H9 (cell line): ENCODE measurements around the gene TRIM10. TPM values are rescaled to one million over a fixed set of nuclear protein-coding genes. Genes with fewer than 3 reads are reported as not detected.
A peak's percentile ranks its signal among the peaks of the same experiment; 100 is the strongest.

Experiments
- DNase-seq: peaks from one replicate; pipeline ENCODE4 v3.0.0-alpha.2; 2017
- H2AFZ ChIP-seq: one replicate; pipeline ENCODE4 v1.6.1; 2013; ENCODE audit warnings: mild to moderate bottlenecking, low read length, control low read depth, moderate library complexity
- H2AK5ac ChIP-seq: 2 replicates; pipeline ENCODE4 v1.6.1; 2013; ENCODE audit warnings: low read length, control low read depth, mixed read lengths; ENCODE audit not compliant: insufficient read length
- H2BK120ac ChIP-seq: one replicate; pipeline ENCODE4 v1.6.1; 2013; ENCODE audit warnings: low read depth, mild to moderate bottlenecking, low read length, control low read depth, inconsistent platforms; ENCODE audit not compliant: poor library complexity, severe bottlenecking
- H2BK12ac ChIP-seq: 2 replicates; pipeline ENCODE4 v1.6.1; 2013; ENCODE audit warnings: low read length, control low read depth, mixed read lengths, low read depth; ENCODE audit not compliant: insufficient read length
- H2BK15ac ChIP-seq: 2 replicates; pipeline ENCODE4 v1.6.1; 2013; ENCODE audit warnings: low read depth, low read length, control low read depth
- H2BK20ac ChIP-seq: one replicate; pipeline ENCODE4 v1.6.1; 2013; ENCODE audit warnings: low read depth, mild to moderate bottlenecking, low read length, control low read depth, inconsistent platforms; ENCODE audit not compliant: poor library complexity, severe bottlenecking
- H2BK5ac ChIP-seq: 2 replicates; pipeline ENCODE4 v1.6.1; 2013; ENCODE audit warnings: low read length, control low read depth, mixed read lengths; ENCODE audit not compliant: insufficient read length
- H3K14ac ChIP-seq: 2 replicates; pipeline ENCODE4 v1.6.1; 2013; ENCODE audit warnings: low read length, control low read depth; ENCODE audit not compliant: insufficient read depth
- H3K18ac ChIP-seq: 2 replicates; pipeline ENCODE4 v1.6.1; 2013; ENCODE audit warnings: low read depth, mild to moderate bottlenecking, mixed read lengths, low read length, control low read depth; ENCODE audit not compliant: insufficient read length
- H3K23ac ChIP-seq: 2 replicates; pipeline ENCODE4 v1.6.1; 2013; ENCODE audit warnings: low read length, control low read depth, mixed read lengths, low read depth; ENCODE audit not compliant: insufficient read length
- H3K23me2 ChIP-seq: 2 replicates; pipeline ENCODE4 v1.6.1; 2013; ENCODE audit warnings: low read depth, mild to moderate bottlenecking, mixed read lengths, low read length, control low read depth; ENCODE audit not compliant: insufficient read length, poor library complexity, severe bottlenecking
- H3K27ac ChIP-seq: 2 replicates; pipeline ENCODE4 v1.5.1; 2013; ENCODE audit warnings: low read length, control low read depth, mixed read lengths, low read depth; ENCODE audit not compliant: insufficient read length
- H3K27me3 ChIP-seq: 2 replicates; pipeline ENCODE4 v1.6.1; 2013; ENCODE audit warnings: low read length, control low read depth, inconsistent platforms; ENCODE audit not compliant: insufficient read depth
- H3K4ac ChIP-seq: 2 replicates; pipeline ENCODE4 v1.6.1; 2013; ENCODE audit warnings: low read depth, mild to moderate bottlenecking, control low read depth, inconsistent platforms, low read length, moderate library complexity
- H3K4me1 ChIP-seq: 2 replicates; pipeline ENCODE4 v1.6.1; 2013; ENCODE audit warnings: low read length, control low read depth, inconsistent platforms; ENCODE audit not compliant: insufficient read depth
- H3K4me2 ChIP-seq: 2 replicates; pipeline ENCODE4 v1.6.1; 2013; ENCODE audit warnings: low read length, control low read depth, mixed read lengths; ENCODE audit not compliant: insufficient read length, insufficient read depth
- H3K56ac ChIP-seq: 2 replicates; pipeline ENCODE4 v1.6.1; 2013; ENCODE audit warnings: low read depth, mild to moderate bottlenecking, mixed read lengths, low read length, control low read depth; ENCODE audit not compliant: insufficient read length
- H3K79me1 ChIP-seq: 2 replicates; pipeline ENCODE4 v1.6.1; 2013; ENCODE audit warnings: low read depth, mild to moderate bottlenecking, moderate library complexity, low read length, control low read depth, inconsistent platforms; ENCODE audit not compliant: insufficient read depth, poor library complexity, severe bottlenecking
- H3K79me2 ChIP-seq: 2 replicates; pipeline ENCODE4 v1.6.1; 2013; ENCODE audit warnings: low read length, control low read depth, inconsistent platforms; ENCODE audit not compliant: insufficient read depth
- H3K9ac ChIP-seq: 2 replicates; pipeline ENCODE4 v1.6.1; 2013; ENCODE audit warnings: low read length, control low read depth, mixed read lengths; ENCODE audit not compliant: insufficient read length; ENCODE audit errors: extremely low read depth
- H3K9me3 ChIP-seq: one replicate; pipeline ENCODE4 v1.6.1; 2013; ENCODE audit warnings: low read depth, low read length, inconsistent platforms; ENCODE audit not compliant: control insufficient read depth
- H3T11ph ChIP-seq: one replicate; pipeline ENCODE4 v1.6.1; 2013; ENCODE audit warnings: mild to moderate bottlenecking, low read length, control low read depth, inconsistent platforms
- H4K20me1 ChIP-seq: one replicate; pipeline ENCODE4 v1.6.1; 2013; ENCODE audit not compliant: control insufficient read depth, insufficient read length, insufficient read depth
- H4K5ac ChIP-seq: 2 replicates; pipeline ENCODE4 v1.6.1; 2013; ENCODE audit warnings: low read depth, mild to moderate bottlenecking, mixed read lengths, low read length, control low read depth; ENCODE audit not compliant: insufficient read length
- H4K8ac ChIP-seq: replicated peaks from 2 replicates; pipeline ENCODE4 v1.6.1; 2013; ENCODE audit warnings: low read length, control low read depth, mixed read lengths, low read depth; ENCODE audit not compliant: insufficient read length
- H4K91ac ChIP-seq: 2 replicates; pipeline ENCODE4 v1.6.1; 2013; ENCODE audit warnings: low read depth, mild to moderate bottlenecking, moderate library complexity, mixed read lengths, low read length, control low read depth; ENCODE audit not compliant: insufficient read length
- H3K27ac Mint-ChIP-seq, 3 experiments: 2 replicates in 2 of 3; 3 replicates in 1 of 3; pipeline ENCODE4 v1.8.0; 2020 to 2021; ENCODE audit warnings: mixed read lengths in 3 of 3, mild to moderate bottlenecking in 1 of 3, moderate library complexity in 1 of 3
- H3K27me3 Mint-ChIP-seq: 2 replicates; pipeline ENCODE4 v1.8.0; 2021; ENCODE audit warnings: low read depth, mild to moderate bottlenecking, moderate library complexity, mixed read lengths
- H3K36me3 Mint-ChIP-seq, 3 experiments: 2 replicates in 2 of 3; 3 replicates in 1 of 3; pipeline ENCODE4 v1.8.0; 2020 to 2021; ENCODE audit warnings: low read depth in 3 of 3, mixed read lengths in 3 of 3; ENCODE audit not compliant: insufficient read depth in 1 of 3
- H3K4me1 Mint-ChIP-seq, 2 experiments: 2 replicates each; pipeline ENCODE4 v1.8.0; 2020; ENCODE audit warnings: mixed read lengths in 2 of 2
- H3K4me3 Mint-ChIP-seq, 2 experiments: 2 replicates in 1 of 2; 3 replicates in 1 of 2; pipeline ENCODE4 v1.8.0; 2020 to 2021; ENCODE audit warnings: mild to moderate bottlenecking in 2 of 2, mixed read lengths in 2 of 2, moderate library complexity in 1 of 2
- H3K9me3 Mint-ChIP-seq, 2 experiments: 2 replicates in 1 of 2; 3 replicates in 1 of 2; pipeline ENCODE4 v1.8.0; 2020; ENCODE audit warnings: mild to moderate bottlenecking in 2 of 2, mixed read lengths in 2 of 2, moderate library complexity in 1 of 2
- WGBS: extraction: QIAGEN DNeasy Blood & Tissue Kit; methylation state at CpG from one replicate; pipeline ENCODE4 v1.1.7; 2013; ENCODE audit warnings: missing lambda C conversion rate, low lambda C conversion rate, mixed read lengths; ENCODE audit not compliant: insufficient read length; ENCODE audit errors: extremely low coverage; 5-methylcytosine and 5-hydroxymethylcytosine counted together
- total RNA-seq: library from RNA; stranded (reverse); gene quantifications from 2 replicates; pipeline ENCODE4 v1.2.1, GENCODE V29; 2021
- TF ChIP-seq, protein P1 (sequence below): fragments of 200-600 bp; sonication (generic); conservative IDR thresholded peaks from 3 replicates; pipeline ENCODE4 v1.8.0; 2021; ENCODE audit warnings: antibody characterized with exemption, mild to moderate bottlenecking

TRIM10 gene
- total RNA-seq, 1 experiment from 2014 or later = 0.07 TPM

DNA sequence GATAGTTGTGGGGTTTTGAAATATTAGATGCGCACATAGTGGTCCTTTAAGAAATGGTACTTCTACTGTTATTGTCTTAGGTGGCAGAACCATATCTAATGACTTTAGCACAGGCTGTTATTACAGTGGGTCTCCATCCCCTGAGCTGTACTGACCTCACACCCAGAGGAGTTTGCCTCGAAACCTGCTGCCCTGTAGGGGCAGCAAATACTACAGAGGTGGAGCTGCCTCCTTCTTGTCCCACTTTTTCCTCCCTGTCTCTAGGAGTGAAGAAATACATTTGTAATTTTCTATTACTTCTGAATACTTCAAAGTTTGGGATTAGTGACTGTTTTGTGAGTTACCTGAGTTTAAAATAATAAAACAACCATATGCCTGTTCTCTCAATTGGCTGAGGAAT, 56.4 kb downstream of the TRIM10 start:
- Mint-ChIP-seq H3K36me3 (peaks cover 0 to 2% (median 0%) of the 10 kb centered on the region in 3 experiments; a peak in 1 of 7 replicates), H3K9me3 (peaks cover 0 to 5% of the 10 kb centered on the region in 2 experiments; a peak in 3 of 5 replicates), H3K27ac (no peak overlapping the region), H3K4me3 (no peak overlapping the region), H3K4me1 (peaks cover 36 to 37% of the 10 kb centered on the region in 2 experiments), H3K27me3 (peaks cover 92% of the 10 kb centered on the region)
- TF ChIP-seq, protein P1, sequence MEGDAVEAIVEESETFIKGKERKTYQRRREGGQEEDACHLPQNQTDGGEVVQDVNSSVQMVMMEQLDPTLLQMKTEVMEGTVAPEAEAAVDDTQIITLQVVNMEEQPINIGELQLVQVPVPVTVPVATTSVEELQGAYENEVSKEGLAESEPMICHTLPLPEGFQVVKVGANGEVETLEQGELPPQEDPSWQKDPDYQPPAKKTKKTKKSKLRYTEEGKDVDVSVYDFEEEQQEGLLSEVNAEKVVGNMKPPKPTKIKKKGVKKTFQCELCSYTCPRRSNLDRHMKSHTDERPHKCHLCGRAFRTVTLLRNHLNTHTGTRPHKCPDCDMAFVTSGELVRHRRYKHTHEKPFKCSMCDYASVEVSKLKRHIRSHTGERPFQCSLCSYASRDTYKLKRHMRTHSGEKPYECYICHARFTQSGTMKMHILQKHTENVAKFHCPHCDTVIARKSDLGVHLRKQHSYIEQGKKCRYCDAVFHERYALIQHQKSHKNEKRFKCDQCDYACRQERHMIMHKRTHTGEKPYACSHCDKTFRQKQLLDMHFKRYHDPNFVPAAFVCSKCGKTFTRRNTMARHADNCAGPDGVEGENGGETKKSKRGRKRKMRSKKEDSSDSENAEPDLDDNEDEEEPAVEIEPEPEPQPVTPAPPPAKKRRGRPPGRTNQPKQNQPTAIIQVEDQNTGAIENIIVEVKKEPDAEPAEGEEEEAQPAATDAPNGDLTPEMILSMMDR = peak; percentile 42; the same call in 2 of the 3 replicates
- H3K9me3 ChIP-seq = no peaks in the 10 kb centered on the region
- H3K56ac ChIP-seq = no peak overlapping the region
- no peak overlapping the region for H3K18ac ChIP-seq
- no peak overlapping the region for H3K27ac ChIP-seq
- no peak overlapping the region for H2BK5ac ChIP-seq
- H3K4me2 ChIP-seq = no peak overlapping the region
- no peak overlapping the region for H2AK5ac ChIP-seq
- no peak overlapping the region for H2BK120ac ChIP-seq
- peaks cover 26% of the 10 kb centered on the region; the same call in 1 of the 2 replicates for H3K27me3 ChIP-seq
- H2AFZ ChIP-seq = no peak overlapping the region
- DNase-seq = no peak
- H4K8ac ChIP-seq = no peak overlapping the region
- H4K5ac ChIP-seq = no peak overlapping the region
- H3K14ac ChIP-seq = no peak overlapping the region
- H3K9ac ChIP-seq = no peak overlapping the region
- H4K20me1 ChIP-seq = no peaks in the 10 kb centered on the region
- peaks cover 5% of the 10 kb centered on the region; the same call in 1 of the 2 replicates for H3K4me1 ChIP-seq
- H3K23me2 ChIP-seq = peaks cover 22% of the 10 kb centered on the region
- H2BK15ac ChIP-seq = no peak overlapping the region
- H3K79me2 ChIP-seq = no peaks in the 10 kb centered on the region
- no peak overlapping the region for H3T11ph ChIP-seq
- no peaks in the 10 kb centered on the region for H3K79me1 ChIP-seq
- H3K4ac ChIP-seq = no peak overlapping the region
- H2BK20ac ChIP-seq = no peak overlapping the region
- no peak overlapping the region for H4K91ac ChIP-seq
- WGBS = no CpG with 5 or more reads among the region's 2 CpGs
- no peak overlapping the region for H3K23ac ChIP-seq
- no peak overlapping the region for H2BK12ac ChIP-seq
